ENCODE results near the gene BUD31. TPM values are rescaled to one million over a fixed set of nuclear protein-coding genes. Genes with fewer than 3 reads are reported as not detected.

The BUD31 gene
- total RNA-seq, result 10 to 100 TPM; 53.9 to 69.8 (median 65.4) TPM

DNA sequence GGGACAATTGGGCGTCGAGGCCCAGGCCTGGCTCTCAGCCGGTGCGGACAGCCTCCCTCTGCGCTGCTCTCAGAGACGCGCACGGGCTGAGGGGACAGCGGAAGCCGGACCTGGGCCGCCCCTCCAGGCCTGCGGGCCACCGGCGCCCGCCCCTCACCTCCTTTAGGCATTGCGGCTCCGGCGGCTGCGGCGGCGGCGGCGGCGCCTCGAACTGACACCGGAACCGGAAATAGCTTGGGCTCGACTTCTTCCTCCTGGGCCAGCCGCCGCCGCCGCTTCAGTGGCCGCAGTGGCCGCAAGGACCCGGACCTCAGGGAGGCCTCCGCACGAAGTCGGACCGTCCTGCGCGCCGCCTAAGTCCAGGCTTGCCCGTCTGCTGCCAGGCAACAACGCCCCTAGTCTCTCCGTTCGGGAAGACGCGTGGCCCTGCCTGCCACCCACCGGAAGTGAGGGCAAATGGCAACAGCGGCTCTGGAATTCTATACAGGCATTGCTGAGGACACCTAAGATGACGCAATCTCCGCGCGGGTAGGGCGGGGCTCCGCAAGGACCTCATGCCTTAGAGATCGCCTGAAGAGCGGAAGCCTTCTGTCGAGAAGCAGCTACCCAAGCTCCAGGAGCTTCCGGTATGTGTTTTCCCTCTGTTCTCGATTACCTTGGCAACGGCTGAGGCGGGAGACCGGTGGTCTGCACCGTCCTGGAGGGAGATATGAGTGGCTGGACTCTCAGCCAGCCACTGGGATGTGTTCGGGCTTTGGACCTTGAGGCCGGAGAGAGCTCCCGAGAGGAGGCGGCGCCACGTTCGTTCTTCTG, at the start of gene BUD31, which contains the start of gene PDAP1:
TSS of gene BUD31 (plus strand) at position 591 of the 813 bp plus-strand sequence. CDS start 2,124 bp downstream, outside the sequence.
TSS of gene PDAP1 (minus strand) at position 219 of the 813 bp plus-strand sequence. CDS start at position 170, 49 bp downstream.
- peak within 1 kb of the TSS; percentile 96 to 97 for H3K27ac ChIP-seq
- no peaks in the 10 kb centered on the region for H3K36me3 ChIP-seq
- intact Hi-C loops (cut with DNase I; ENCODE audit: low total_unique reads), result no loop called here
- peak; percentile 97 to 99 (median 99) for TF ChIP-seq POLR2AphosphoS5 (IDR thresholded peaks at IDR 0.05)
- TF ChIP-seq POLR2A (IDR thresholded peaks at IDR 0.05), result no peak
- TF ChIP-seq, protein P1, sequence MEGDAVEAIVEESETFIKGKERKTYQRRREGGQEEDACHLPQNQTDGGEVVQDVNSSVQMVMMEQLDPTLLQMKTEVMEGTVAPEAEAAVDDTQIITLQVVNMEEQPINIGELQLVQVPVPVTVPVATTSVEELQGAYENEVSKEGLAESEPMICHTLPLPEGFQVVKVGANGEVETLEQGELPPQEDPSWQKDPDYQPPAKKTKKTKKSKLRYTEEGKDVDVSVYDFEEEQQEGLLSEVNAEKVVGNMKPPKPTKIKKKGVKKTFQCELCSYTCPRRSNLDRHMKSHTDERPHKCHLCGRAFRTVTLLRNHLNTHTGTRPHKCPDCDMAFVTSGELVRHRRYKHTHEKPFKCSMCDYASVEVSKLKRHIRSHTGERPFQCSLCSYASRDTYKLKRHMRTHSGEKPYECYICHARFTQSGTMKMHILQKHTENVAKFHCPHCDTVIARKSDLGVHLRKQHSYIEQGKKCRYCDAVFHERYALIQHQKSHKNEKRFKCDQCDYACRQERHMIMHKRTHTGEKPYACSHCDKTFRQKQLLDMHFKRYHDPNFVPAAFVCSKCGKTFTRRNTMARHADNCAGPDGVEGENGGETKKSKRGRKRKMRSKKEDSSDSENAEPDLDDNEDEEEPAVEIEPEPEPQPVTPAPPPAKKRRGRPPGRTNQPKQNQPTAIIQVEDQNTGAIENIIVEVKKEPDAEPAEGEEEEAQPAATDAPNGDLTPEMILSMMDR (IDR thresholded peaks at IDR 0.05), result peak in 2 of 3 donors; percentile 34 to 55
- peak within 1 kb of the TSS; percentile 84 to 100 (median 98) for H3K4me3 ChIP-seq
- no peaks in the 10 kb centered on the region for H3K9me3 ChIP-seq
- H3K27me3 ChIP-seq, result no peaks in the 10 kb centered on the region
- peak; percentile 92 to 93 for DNase-seq (ENCODE audit: low spot score in 2 of 2)
- H3K4me1 ChIP-seq, result peaks cover 3 to 16% of the 10 kb centered on the region in 2 donors

DNA sequence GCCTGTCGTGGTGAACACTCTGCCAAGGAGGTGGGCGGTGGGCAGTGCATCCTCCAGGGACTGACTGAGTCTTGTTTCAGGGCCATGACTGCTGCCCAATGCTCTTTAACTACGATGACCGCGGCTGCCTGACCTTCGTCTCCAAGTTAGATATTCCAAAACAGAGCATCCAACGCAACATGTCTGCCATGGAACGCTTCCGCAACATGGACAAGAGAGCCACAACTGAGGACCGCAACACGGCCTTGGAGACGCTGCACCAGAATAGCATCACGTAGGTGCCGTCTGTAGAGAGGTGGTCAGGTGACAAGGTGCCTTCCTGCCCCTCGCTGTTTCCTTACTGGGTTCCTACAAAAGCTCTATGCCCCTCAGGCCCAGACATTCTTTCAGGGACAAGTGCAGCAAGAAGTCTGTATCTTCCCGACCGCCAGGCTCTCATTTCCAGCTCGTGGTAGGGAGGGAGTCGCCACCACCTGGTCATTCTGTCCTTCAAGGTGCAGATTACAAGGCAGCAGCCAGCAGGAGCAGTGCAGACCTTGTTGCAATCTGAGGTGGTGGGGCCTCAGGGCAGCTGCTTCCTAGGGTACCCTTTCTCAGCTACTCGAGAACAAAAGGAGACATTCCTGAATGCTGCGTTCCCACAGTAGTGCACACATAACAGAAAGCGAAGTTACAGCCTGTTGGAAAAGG, 49.2 kb upstream of the BUD31 start:
- Histone ChIP-seq H3K9me3 (no peaks in the 10 kb centered on the region), H3K27me3 (no peaks in the 10 kb centered on the region), H3K4me3 (no peak overlapping the region), H3K36me3 (no peaks in the 10 kb centered on the region), H3K27ac (no peak overlapping the region), H3K4me1 (no peaks in the 10 kb centered on the region)
- TF ChIP-seq POLR2A (IDR thresholded peaks at IDR 0.05) (no peak), POLR2AphosphoS5 (IDR thresholded peaks at IDR 0.05) (no peak)
- TF ChIP-seq, protein P1 (IDR thresholded peaks at IDR 0.05), result no peak
- intact Hi-C loops (cut with DNase I; ENCODE audit: low total_unique reads), result no loop called here
- DNase-seq (ENCODE audit: low spot score in 2 of 2), result peak in 1 of 2 donors; percentile 19

- H3K27me3 ChIP-seq, result no peaks in the 10 kb centered on the region
- no peaks in the 10 kb centered on the region for H3K4me1 ChIP-seq
- H3K27ac ChIP-seq, result no peak overlapping the region
- DNase-seq (ENCODE audit: low spot score in 2 of 2), result no peak
- H3K4me3 ChIP-seq, result no peak overlapping the region
- no peak for TF ChIP-seq POLR2A (IDR thresholded peaks at IDR 0.05)
- TF ChIP-seq, protein P1 (IDR thresholded peaks at IDR 0.05), result no peak
- no peak for TF ChIP-seq POLR2AphosphoS5 (IDR thresholded peaks at IDR 0.05)
- intact Hi-C loops (cut with DNase I; ENCODE audit: low total_unique reads), result no loop called here
- H3K36me3 ChIP-seq, result no peaks in the 10 kb centered on the region
- H3K9me3 ChIP-seq, result no peaks in the 10 kb centered on the region
These were observed 46.0 kb upstream of the BUD31 start for GRCh38 chr7:99362801-99363200.

- Histone ChIP-seq H3K27ac (no peak overlapping the region), H3K4me3 (no peak overlapping the region), H3K36me3 (no peaks in the 10 kb centered on the region), H3K9me3 (no peaks in the 10 kb centered on the region), H3K27me3 (no peaks in the 10 kb centered on the region), H3K4me1 (no peaks in the 10 kb centered on the region)
- DNase-seq (ENCODE audit: low spot score in 2 of 2), result no peak
- no peak for TF ChIP-seq POLR2A (IDR thresholded peaks at IDR 0.05)
- TF ChIP-seq, protein P1 (IDR thresholded peaks at IDR 0.05), result no peak
- TF ChIP-seq POLR2AphosphoS5 (IDR thresholded peaks at IDR 0.05), result no peak
- intact Hi-C loops (cut with DNase I; ENCODE audit: low total_unique reads), result no loop called here
These were observed 45.5 kb upstream of the BUD31 start for GRCh38 chr7:99363286-99363685.
